SK-N-MC (cell line): Measurements from ENCODE around the gene SLC66A1.

Experiments used
- EZH2 ChIP-seq: fragments of 200-600 bp; sonication (generic); IDR thresholded peaks from one replicate; pipeline ENCODE4 v1.6.1; 2017; ENCODE audit warnings: antibody characterized with exemption
- FOXP2 ChIP-seq: optimal IDR thresholded peaks from 2 replicates; pipeline ENCODE3; 2011; ENCODE audit warnings: mild to moderate bottlenecking, moderate library complexity; ENCODE audit not compliant: insufficient read depth; ENCODE audit errors: extremely low read length, control extremely low read depth
- POLR2AphosphoS5 ChIP-seq: IDR thresholded peaks from 2 replicates; pipeline ENCODE4 v1.6.1; 2012; ENCODE audit warnings: mild to moderate bottlenecking, low read depth, low read length, borderline replicate concordance

- TF ChIP-seq POLR2AphosphoS5 (no peak), EZH2 (no peak), FOXP2 (no peak)
These were observed 63.7 kb downstream of the SLC66A1 start for GRCh38 chr1:19375631-19376400.
